OCI-LY3 (cell line): ENCODE data around the gene TMA16.

Experiments
- EZH2phosphoT487 ChIP-seq: fragments of 200-600 bp; shearing (Covaris generic); IDR thresholded peaks from 2 replicates; pipeline ENCODE4 v1.6.1; 2018; ENCODE audit warnings: antibody characterized with exemption, mixed run types, low read depth
- TF ChIP-seq, protein P1 (sequence below): fragments of 200-600, 300-600 bp; sonication (generic); IDR thresholded peaks from 2 replicates; pipeline ENCODE4 v1.5.1; 2014; ENCODE audit warnings: antibody characterized with exemption, low read length, low read depth

DNA sequence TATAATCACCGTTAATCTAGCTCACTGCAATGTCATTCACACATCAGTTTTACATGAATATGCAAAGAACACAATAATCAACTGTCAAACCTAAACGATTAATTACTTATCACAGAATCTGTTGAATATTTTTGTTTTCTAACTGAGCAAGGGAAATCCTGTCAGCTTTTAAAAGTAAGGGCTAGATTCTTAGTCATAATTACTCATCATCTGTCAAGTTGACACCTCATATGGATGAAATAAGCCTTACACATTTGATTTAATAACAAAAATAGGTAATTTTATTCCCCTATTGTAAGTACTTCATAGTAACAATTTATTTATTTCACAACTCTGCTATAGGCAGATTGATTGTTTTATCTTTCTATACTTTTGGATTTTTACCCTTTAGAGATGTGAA is 32.7 kb downstream of the TMA16 start:
- TF ChIP-seq, protein P1, sequence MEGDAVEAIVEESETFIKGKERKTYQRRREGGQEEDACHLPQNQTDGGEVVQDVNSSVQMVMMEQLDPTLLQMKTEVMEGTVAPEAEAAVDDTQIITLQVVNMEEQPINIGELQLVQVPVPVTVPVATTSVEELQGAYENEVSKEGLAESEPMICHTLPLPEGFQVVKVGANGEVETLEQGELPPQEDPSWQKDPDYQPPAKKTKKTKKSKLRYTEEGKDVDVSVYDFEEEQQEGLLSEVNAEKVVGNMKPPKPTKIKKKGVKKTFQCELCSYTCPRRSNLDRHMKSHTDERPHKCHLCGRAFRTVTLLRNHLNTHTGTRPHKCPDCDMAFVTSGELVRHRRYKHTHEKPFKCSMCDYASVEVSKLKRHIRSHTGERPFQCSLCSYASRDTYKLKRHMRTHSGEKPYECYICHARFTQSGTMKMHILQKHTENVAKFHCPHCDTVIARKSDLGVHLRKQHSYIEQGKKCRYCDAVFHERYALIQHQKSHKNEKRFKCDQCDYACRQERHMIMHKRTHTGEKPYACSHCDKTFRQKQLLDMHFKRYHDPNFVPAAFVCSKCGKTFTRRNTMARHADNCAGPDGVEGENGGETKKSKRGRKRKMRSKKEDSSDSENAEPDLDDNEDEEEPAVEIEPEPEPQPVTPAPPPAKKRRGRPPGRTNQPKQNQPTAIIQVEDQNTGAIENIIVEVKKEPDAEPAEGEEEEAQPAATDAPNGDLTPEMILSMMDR, result no peak
- no peak for TF ChIP-seq EZH2phosphoT487
